ENCODE measurements around the gene DDX52.
"Not testable (repeated sequence)": the region's sequence is repeated elsewhere in the genome, so short reads cannot be mapped to it uniquely, and the experiment has no call there.

DDX52 gene, protein sequence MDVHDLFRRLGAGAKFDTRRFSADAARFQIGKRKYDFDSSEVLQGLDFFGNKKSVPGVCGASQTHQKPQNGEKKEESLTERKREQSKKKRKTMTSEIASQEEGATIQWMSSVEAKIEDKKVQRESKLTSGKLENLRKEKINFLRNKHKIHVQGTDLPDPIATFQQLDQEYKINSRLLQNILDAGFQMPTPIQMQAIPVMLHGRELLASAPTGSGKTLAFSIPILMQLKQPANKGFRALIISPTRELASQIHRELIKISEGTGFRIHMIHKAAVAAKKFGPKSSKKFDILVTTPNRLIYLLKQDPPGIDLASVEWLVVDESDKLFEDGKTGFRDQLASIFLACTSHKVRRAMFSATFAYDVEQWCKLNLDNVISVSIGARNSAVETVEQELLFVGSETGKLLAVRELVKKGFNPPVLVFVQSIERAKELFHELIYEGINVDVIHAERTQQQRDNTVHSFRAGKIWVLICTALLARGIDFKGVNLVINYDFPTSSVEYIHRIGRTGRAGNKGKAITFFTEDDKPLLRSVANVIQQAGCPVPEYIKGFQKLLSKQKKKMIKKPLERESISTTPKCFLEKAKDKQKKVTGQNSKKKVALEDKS

DNA sequence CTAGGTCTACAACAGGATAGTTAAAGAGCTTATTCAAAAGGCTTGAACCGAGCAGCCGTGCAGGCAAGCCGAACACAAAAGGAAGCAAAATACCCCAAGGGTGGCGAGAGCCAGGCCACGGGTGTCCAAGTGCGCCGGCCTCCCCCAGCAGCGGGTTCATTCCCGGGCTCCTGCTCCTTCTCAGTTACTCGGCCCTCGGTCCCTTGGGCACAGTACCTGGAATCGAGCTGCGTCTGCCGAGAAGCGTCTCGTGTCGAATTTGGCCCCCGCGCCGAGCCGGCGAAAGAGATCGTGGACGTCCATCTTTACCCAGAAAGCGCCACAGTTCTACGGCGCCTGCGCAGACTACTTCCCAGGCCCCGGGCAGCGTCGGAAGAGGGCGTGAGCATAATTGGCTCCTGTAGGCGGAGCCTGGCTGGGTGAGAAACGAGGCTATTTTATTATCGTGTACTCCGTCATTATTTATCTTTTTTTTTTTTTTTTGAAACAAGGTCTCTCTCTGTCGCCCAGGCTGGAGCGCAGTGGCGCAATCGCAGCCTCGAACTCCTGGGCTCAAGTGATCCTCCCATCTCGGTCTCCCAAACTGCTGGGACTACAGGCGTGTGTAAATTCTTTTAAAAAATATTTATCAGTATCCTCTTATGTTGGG is at the start of gene DDX52:
Gene DDX52, minus strand, starts transcription at position 329 of the 649 bp plus-strand sequence. Its CDS starts 26 bp downstream, at position 303.
- peak; percentile 62 for DNase-seq (ENCODE audit: low read depth)

DNA sequence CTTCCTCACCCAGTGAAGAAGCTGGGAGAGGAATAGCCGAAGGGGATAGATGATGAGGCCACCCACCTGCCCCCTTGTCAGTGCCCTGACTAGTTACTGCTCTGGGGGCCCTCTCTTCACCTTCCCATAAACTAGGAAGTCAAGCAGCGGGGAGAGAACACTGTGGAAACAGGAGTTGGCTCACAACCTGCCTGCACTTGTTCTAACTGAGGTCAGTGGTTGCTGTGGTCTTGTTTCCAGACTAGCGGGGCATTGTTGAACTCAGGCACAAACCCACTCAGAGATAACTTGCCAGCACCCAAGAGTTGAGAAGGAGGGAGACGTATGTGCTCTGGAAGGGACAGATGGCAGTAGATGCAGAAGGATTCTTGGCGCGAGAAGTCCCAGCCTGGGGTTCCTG is 48.6 kb upstream of the DDX52 start:
- DNase-seq (ENCODE audit: low read depth) = no peak

DNA sequence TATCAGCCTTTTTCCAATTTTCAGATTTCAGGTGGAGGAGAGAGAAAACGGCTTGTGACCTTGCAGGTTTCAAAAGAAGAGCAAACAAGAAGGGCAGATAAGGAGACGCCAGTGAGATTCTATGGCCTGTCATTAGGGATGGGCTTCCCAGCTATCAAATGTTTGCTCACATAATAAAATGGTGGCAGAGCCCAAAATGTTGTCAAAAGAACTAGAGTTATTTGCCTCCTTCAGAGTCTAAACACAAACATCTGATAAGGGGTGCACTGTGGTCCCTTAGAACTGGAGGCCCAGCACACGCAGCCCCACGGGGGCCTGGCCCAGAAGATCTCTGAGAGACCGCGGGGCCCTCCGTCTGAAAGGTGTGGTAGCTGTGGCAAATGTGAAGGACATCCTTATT is 46.1 kb upstream of the DDX52 start:
- no peak for DNase-seq (ENCODE audit: low read depth)

DNA sequence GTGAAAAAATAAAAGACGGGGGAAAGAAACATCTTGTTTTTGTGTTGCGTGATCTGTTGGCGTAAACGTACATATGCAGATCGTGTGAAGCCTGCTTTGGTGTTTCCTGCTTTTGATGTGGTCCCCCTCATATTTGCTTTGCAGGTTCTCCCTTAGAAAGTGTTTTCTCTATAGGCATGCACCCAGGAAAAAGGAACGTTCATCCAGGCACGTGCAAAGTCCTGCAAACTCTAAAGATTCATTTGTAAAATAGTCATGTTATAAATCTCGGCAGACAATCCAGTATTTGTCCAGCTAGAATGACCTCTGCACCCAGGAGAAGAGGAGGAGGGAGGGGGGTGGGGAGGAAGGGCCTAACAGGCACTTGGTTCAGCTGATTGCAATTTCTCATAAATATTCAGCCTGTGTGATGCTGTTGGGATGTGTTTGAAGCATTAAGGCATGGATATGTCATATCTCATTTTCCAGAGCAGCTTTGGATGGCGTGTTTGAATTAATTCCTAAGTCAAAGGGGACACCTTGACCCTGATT is 40.3 kb upstream of the DDX52 start:
- DNase-seq (ENCODE audit: low read depth) = no peak

DNA sequence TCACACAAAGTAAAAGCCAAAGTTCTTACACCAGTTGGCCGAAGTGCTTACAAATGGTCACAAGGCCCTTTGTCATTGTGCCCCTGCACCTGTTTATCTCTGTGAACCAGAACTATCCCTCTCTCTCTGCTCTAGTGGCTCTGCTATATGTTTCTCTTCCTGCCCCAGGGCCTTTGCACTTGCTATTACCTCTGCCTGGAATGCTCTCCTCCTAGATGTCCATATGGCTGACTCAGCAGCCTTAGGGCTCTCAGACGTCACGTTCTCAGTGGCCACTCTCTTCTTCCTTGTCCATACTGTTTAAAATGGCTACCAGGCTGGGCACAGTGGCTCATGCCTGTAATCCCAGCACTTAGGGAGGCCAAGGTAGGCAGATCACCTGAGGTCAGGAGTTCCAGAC is 38.8 kb upstream of the DDX52 start:
- no peak for DNase-seq (ENCODE audit: low read depth)

DNA sequence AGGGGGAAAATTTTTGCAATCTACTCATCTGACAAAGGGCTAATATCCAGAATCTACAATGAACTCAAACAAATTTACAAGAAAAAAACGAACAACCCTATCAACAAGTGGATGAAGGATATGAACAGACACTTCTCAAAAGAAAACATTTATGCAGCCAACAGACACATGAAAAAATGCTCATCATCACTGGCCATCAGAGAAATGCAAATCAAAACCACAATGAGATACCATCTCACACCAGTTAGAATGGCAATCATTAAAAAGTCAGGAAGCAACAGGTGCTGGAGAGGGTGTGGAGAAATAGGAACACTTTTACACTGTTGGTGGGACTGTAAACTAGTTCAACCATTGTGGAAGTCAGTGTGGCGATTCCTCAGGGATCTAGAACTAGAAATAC is 36.7 kb upstream of the DDX52 start:
- DNase-seq (ENCODE audit: low read depth) = not testable (repeated sequence)

DNA sequence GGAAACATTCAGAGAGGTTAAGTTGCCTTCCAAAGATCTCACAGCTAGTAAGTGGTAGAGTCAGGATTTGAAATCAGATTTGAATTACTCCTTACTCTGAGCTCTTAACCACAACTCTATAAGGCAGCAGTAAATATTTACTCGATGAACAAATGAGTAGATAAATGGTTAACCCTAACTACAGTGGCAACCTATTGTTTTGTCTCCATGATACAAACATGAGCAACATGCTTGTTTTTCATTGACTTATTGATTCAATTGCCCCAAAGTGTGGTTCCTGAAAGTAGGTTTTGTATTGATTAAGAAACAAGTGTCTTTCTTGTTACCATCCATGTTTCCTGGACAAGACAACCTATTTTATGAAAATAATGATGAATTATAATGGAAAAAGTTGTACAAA is 34.8 kb upstream of the DDX52 start:
- no peak for DNase-seq (ENCODE audit: low read depth)

DNA sequence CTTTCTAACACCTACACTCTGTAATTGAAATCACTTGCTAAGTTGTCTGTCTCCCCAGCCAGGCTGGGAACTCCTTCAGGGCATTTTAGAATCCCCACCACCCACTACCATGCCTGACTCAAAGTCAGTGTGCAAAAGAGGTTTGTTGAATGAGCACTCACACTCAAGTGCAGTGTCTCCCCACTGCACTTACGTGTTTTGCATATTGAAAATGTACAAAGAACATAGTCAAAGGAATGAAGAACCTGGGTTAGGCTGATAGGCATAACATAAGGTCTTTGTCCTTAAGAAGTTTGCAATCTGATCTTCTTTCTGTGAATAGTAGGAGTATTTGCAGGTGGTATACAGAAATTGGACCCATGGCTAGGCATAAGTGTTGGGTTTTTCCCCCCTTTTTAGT is 33.8 kb upstream of the DDX52 start:
- no peak for DNase-seq (ENCODE audit: low read depth)

DNA sequence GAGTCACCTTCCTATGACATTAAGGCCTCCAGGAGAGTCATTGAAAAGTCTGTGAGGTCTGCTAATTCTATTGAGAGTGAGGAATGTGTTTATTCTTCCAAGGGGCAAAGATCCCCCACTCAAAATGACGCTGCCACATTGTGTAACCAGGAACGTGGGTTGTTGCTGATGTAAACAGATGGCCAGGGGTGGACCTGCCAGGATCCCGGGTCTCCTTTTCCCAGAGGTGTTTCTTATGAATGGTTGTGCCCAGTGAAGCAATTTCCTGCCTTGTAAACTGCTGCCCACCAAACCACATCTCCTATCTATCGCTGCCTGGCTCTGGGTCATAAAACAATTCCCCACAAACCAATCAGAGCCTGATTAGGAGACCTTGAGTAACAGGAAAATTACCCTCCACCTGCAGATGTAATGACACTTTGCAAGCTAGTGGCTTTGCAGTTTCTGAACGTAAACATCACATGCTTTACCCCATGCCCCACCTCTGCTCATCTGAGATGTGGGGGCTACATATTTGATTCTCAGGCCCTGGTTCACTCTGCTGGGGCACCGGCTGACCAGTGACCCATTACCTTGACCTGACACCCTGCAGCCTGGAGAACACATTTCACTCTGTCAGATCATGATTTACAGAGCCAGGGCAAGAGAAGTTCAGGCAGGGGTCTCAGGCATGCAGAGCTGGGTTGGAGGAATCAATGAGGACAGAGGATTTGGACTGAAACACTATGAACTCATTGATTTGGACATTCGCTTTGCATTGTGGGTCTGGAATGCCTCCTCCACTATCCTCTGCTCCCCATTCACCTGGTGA is 33.1 kb upstream of the DDX52 start:
- no peak for DNase-seq (ENCODE audit: low read depth)

DNA sequence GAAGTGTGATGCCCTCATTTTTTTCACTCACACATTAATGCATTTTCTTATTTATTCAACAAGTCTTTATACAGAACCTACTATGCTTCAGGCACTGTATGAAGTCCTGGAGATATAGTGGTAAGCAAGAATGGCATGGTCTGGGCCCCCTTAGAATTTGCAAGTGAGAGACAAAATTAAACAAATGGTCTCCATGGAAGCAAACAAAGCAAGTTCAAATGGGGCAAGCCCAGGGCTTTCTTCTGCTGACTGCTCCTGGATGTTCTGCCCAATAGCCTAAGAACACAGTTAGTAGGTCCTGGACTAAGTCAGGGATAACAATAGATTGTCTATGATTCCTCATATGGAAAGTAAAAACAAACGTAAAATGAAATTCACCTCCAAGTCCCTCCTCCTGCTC is 31.3 kb upstream of the DDX52 start:
- DNase-seq (ENCODE audit: low read depth) = no peak

DNA sequence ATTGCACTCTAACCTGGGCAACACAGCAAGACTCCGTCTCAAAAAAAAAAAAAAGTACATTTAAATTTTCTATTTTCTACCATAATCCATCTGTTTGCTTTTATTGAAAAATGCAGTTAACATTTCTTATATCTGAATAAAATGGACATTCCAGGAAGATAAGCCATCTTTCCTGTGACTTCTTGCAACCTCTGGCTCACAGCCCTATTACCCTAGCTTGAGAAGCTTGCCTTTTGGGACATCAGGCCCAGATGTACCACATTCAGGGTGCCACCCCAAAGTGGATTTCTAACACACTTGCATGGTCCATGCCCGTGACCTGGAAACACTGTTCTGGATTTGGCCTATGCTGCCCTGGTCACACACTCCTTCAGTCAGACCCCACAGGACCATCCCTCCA is 30.1 kb upstream of the DDX52 start:
- DNase-seq (ENCODE audit: low read depth) = no peak

DNA sequence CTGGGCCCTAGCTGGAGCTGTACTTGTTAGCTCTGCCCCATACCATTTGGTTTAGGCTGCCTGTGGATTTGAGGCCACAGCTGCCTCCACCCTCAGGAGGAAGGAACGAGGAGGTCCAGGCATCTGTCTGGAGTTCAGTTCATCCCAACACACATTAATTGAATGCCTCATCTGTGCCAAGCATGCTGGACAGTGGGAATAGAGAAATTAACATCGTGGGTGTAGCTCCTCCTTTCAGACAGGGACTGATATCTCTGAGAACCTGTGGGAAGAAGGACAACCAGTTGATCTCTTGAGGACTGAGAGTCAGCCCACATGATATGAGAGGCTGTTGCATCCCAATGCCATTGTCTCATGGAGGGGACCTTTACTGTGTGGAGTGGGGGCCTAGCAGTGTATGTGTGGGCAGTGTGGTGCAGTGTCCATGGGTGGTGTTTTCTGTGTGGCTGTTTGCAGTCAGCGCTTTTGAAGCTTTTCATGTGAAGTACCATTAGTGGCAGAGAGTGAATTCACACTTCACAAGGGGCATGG is 29.4 kb upstream of the DDX52 start:
- no peak for DNase-seq (ENCODE audit: low read depth)

DNA sequence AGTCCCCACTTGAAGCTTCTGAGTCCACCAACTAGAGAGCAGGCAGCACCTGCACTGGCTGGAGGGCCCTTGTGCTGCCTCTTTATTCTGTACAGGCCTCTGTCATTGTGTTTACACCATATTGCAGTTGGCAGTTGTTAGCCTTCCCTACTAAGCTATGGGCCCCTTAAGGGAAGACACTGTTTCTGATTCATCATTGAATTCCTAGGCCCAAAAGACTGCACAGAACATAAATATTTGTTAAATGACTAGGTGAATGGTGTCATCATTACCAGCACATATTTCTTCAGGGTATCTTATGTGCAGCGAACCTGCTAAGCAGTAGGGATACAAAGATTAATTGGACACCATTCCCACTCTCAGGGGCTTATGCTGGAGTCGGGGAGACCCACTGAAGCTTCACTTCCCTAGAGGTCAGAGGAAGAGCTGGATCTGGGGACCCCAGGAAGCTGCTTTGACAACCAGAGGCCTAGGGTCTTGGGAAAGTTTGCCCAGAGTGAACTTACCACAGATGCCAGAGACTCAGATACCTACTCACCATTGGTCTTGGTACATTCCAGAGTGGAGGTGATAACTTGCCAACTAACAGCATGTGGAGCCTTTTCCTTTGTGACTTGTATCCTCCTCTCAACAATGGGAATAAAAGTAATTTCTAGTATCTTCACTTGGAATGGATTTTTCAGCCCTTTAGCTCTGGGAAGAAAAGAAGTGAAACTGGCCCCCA is 28.7 kb upstream of the DDX52 start:
- no peak for DNase-seq (ENCODE audit: low read depth)

DNA sequence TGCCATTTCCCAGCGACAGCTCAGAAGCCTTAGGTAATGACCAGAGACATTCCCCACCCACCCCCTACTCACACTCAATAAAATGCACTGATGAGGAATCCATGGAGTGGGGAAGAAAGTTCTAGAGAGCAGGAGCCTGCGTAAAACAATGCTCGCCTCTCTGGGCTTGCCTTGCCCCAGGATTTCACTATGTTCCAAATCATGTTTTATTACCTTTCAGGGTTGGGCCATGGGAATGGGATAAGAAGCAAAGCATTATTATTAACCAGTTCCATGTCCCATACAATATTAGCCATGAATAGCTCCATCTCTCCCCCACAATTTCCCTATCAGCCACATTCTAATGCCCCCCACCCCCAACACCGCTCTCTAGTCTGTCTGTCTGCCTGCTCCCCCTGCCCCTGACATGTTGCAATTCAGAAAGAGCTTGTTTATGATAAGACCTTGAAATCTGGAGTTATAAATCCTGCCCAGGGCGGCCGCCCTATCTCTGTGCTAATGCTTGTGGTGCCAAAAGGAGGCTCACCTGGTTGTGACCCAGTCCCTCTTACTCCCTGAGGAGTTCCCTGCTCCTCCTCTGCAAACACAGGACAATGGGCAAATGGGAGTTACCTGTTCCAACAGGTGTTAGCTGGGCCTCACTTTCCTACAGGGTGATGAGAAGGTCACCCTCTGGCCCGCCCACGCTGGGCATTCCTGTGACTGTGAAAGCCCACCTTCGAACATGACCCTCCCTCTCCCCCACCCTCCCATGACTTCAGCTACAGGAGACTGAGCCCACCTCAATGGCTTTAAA is 28.0 kb upstream of the DDX52 start:
- no peak for DNase-seq (ENCODE audit: low read depth)

DNA sequence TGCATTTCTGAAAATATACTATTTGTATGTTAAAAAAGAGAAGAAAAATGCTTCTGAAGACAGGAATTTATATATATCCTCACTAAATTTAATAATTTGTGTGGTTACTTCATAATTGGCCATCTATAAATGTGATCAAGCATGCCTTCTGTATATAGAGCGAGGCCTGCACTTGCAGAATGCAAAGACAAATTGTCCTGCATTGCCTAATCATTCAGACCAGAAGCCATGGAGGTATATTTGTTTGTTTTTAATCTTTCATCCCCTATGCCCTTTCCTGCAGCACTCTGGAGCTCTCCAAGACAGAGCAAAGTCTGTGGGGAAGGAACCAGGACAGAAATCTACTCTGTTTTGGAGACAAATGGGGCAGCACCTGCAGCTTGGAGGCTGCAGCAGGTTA is 23.8 kb upstream of the DDX52 start:
- DNase-seq (ENCODE audit: low read depth) = no peak

DNA sequence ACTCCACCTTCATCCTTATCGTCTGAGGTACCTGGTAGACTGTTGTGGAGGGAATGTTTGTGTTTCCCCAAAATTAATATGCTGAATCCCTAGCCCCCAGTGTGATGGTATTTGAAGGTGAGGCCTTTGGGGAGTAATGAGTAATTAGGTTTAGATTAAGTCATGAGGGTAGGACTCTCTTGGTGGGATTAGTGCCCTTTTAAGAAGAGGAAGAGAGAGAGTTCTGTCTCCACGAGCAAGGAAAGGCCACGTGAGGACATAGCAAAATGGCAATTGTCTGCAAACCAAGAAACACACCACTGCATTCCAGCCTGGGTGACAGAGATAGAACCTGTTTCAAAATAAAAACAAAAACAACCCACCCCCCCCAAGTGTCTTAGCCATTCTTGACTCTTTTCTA is 21.0 kb upstream of the DDX52 start:
- no peak for DNase-seq (ENCODE audit: low read depth)

DNA sequence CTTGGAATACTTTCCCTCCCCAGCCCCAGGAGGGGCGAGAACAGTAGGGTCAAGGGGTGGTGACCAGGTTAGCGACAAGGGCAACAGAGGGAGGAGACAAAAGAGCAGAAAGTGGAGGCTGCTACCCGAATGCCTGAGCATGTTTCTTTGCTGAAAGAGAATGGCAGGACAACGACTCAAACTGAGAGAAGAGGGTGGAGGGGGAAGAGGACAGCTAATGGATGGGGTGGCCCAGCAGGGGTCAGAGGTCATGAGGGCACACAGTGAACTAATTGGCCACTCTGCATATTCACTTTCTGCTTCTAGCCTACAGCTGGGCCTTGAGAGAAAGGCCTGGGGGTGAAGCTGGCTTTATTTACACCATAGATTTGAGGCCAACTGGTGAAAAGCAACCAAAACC is 19.1 kb upstream of the DDX52 start:
- DNase-seq (ENCODE audit: low read depth) = no peak

DNA sequence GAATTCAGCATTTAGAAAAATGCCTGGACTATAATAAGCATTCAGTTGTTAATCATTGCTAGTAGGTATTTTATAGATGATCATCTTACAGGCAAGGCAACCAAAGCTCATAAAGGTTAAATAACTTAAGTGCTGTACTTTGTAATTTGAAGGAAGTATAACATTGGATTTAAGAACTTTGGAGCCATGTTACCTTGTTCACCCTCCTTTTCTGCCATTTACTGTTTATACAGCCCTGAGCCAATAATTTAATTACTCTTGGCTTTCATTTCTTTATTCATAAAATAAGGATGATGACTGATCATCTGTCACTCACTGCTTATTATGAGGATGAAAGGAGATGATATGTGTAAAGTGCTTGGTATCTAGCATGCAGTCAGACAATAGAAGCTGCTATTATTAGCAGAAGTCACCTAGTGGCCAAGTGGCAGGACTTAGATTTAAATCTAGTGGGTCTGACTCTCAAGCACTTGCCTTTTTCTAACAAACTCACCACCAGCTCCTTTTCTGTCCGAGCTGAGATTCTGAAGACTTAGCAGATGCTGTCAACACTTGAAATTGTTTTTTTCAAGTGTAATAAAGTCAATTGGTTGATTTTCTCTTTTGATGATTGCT is 18.3 kb upstream of the DDX52 start:
- DNase-seq (ENCODE audit: low read depth) = no peak

DNA sequence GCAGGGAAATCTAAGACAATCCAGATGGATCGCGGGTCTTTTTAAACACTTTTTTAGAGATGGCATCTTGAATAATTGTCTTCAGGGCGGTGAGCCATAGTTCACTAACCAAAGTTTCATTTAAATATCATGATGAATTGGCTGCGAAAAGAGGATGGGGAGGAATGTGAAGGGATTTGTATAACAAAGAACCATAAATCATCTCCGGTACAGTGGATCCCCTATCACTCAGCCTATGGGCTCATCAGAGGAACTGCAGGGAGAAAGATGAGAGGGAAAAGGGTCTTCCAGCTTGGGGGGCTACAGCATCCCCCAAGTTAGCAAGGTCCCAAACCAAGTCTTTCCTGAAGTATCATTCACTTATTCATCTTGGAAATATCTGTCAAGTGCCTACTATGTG is 16.7 kb upstream of the DDX52 start:
- no peak for DNase-seq (ENCODE audit: low read depth)

DNA sequence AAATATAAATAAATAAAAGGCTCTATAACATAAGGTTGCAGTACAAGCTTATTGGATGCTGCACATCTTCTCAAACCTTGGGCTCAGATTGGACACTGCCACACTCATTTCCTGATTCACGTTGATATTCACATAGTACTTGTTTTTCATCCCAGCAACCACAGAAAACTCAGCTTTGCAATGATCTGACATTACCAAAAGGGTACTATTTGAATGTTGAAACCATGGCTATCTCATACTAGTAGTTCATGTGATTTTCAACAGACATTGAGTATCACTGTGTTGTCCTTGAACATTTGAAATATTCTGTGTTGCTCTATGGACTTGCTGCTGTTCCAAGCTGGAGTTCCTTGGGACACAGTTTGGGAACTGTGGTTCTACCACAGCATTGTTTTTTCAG is 14.0 kb upstream of the DDX52 start:
- no peak for DNase-seq (ENCODE audit: low read depth)
